Panc1 (cell line): ENCODE data around the gene PTPN18. TPM values are rescaled to one million over a fixed set of nuclear protein-coding genes. Genes with fewer than 3 reads are reported as not detected.
A peak's percentile ranks its signal among the peaks of the same experiment; 100 is the strongest.

Experiments used
- ATAC-seq: fragments of 200-7000 bp; cut with Tn5 transposase; 2 replicates; pipeline ENCODE4 v1.9.1; 2020; ENCODE audit warnings: mild to moderate bottlenecking, moderate library complexity
- BruUV-seq: library from RNA; stranded (reverse); fragments of 400-500 nt; replicated peaks from 2 replicates; lab custom pipeline; 2021; lab: Mats Ljungman, UMichigan
- CTCF ChIA-PET: fragments of 300-600 bp; sonication (Branson Sonifier 250); formaldehyde crosslinking; loops from one replicate; lab custom pipeline; 2022; ENCODE audit warnings: antibody characterized with exemption; lab: Charles Lee
- POLR2A ChIA-PET: fragments of 300-600 bp; sonication (Branson Sonifier 250); formaldehyde crosslinking; loops from one replicate; lab custom pipeline; 2022; ENCODE audit warnings: antibody characterized with exemption; lab: Charles Lee
- DNase-seq: peaks from one replicate; pipeline ENCODE4 v3.0.0-alpha.2; 2010; ENCODE audit warnings: low read depth, low spot score
- H3K27ac ChIP-seq: 2 replicates; pipeline ENCODE4 v1.5.1; 2011; ENCODE audit warnings: mild to moderate bottlenecking, low read length, inconsistent platforms
- H3K27me3 ChIP-seq: fragments of 200-500 bp; sonication (Bioruptor generic); 2 replicates; pipeline ENCODE4 v1.6.0; 2014; ENCODE audit warnings: low read length, inconsistent platforms; ENCODE audit not compliant: control insufficient read depth, insufficient read depth
- H3K36me3 ChIP-seq: fragments of 200-500 bp; sonication (Bioruptor generic); 2 replicates; pipeline ENCODE4 v1.5.1; 2014; ENCODE audit warnings: inconsistent platforms, mild to moderate bottlenecking, low read length, moderate library complexity; ENCODE audit not compliant: control insufficient read depth, insufficient read depth
- H3K4me1 ChIP-seq: 2 replicates; pipeline ENCODE4 v1.5.1; 2011; ENCODE audit warnings: inconsistent platforms, mild to moderate bottlenecking, low read length, moderate library complexity; ENCODE audit not compliant: control insufficient read depth, insufficient read depth
- H3K4me3 ChIP-seq, 2 experiments: 2 replicates each; pipeline ENCODE4 v1.5.1; 2011 to 2012; ENCODE audit warnings: low read depth in 2 of 2, low read length in 2 of 2, mild to moderate bottlenecking in 2 of 2, inconsistent platforms in 1 of 2, moderate library complexity in 1 of 2
- H3K9me3 ChIP-seq: fragments of 200-500 bp; sonication (Bioruptor generic); 2 replicates; pipeline ENCODE4 v1.5.1; 2014; ENCODE audit warnings: low read depth, mild to moderate bottlenecking, inconsistent platforms, low read length, moderate library complexity; ENCODE audit not compliant: control insufficient read depth, insufficient read depth
- CTCF ChIP-seq: fragments of 450-650 bp; IDR thresholded peaks from 2 replicates; pipeline ENCODE4 v1.5.1; 2017; ENCODE audit warnings: mild to moderate bottlenecking
- POLR2AphosphoS5 ChIP-seq: IDR thresholded peaks from 2 replicates; pipeline ENCODE4 v1.6.1; 2012; ENCODE audit warnings: mild to moderate bottlenecking, low read depth, low read length, moderate library complexity
- REST ChIP-seq, 2 experiments: IDR thresholded peaks; 2 replicates each; pipeline ENCODE4 v1.6.1; 2011 to 2012; ENCODE audit warnings: low read depth in 2 of 2, control low read depth in 1 of 2, low read length in 1 of 2, mild to moderate bottlenecking in 1 of 2, moderate library complexity in 1 of 2; ENCODE audit not compliant: insufficient read depth in 1 of 2
- SIN3A ChIP-seq: IDR thresholded peaks from 2 replicates; pipeline ENCODE4 v1.6.1; 2012; ENCODE audit warnings: low read depth, mild to moderate bottlenecking, low read length, moderate library complexity, borderline replicate concordance; ENCODE audit not compliant: insufficient read depth
- TCF7L2 ChIP-seq: IDR thresholded peaks from 2 replicates; pipeline ENCODE4 v1.6.1; 2011; ENCODE audit warnings: mild to moderate bottlenecking, low read depth, low read length, inconsistent platforms
- in situ Hi-C: cut with HindIII; loops from 2 replicates; pipeline ENCODE4 v1.10.0; 2016; ENCODE audit warnings: low sequenced_read_pairs, low pct_unique_long_range_greater_than_20kb
- intact Hi-C: fragments of 100-400 bp; cut with micrococcal nuclease; formaldehyde crosslinking; loops from one replicate; pipeline ENCODE4 v1.10.0; 2022; ENCODE audit not compliant: unreplicated experiment
- total RNA-seq: library from RNA; stranded (reverse); gene quantifications from one replicate; pipeline ENCODE4 v1.2.1, GENCODE V29; 2021; ENCODE audit not compliant: unreplicated experiment

PTPN18 gene
- total RNA-seq, 1 experiment from 2014 or later = 35.3 TPM

GRCh38 chr2:130366720-130367119 lies 10.9 kb downstream of the PTPN18 start:
- TF ChIP-seq CTCF = no peak
- no peak for TF ChIP-seq SIN3A
- no peak for TF ChIP-seq TCF7L2
- TF ChIP-seq REST (IDR thresholded peaks at IDR 0.05; ENCODE audit: insufficient read depth in 1 of 2, low read depth in 2 of 2, low read length in 1 of 2) = no peak
- TF ChIP-seq POLR2AphosphoS5 = no peak
- BruUV-seq = no TSS peak
- ChIA-PET POLR2A (interaction anchor here (0.6 kb wide), 1 partner anchor 1139 kb away, joined by 13 read pairs; no protein-coding TSS in a partner anchor), CTCF (no interaction called here)
- ATAC-seq = no peak
- Histone ChIP-seq H3K4me3 (no peak overlapping the region), H3K36me3 (no peaks in the 10 kb centered on the region), H3K27ac (no peak overlapping the region), H3K27me3 (no peaks in the 10 kb centered on the region), H3K9me3 (no peaks in the 10 kb centered on the region), H3K4me1 (peaks cover 8% of the 10 kb centered on the region)
- in situ Hi-C loops (no loop called here), intact Hi-C loops (no loop called here)
- DNase-seq = no peak

- H3K27ac ChIP-seq = no peak overlapping the region
- DNase-seq (no peak), ATAC-seq (no peak)
- CTCF ChIA-PET = no interaction called here
- in situ Hi-C loops (no loop called here), intact Hi-C loops (no loop called here)
- POLR2A ChIA-PET = no interaction called here
- no peaks in the 10 kb centered on the region for H3K27me3 ChIP-seq
- peaks cover 8% of the 10 kb centered on the region for H3K4me1 ChIP-seq
- no peaks in the 10 kb centered on the region for H3K9me3 ChIP-seq
- TF ChIP-seq POLR2AphosphoS5 (peak; percentile 36; the same call in 1 of the 2 replicates), SIN3A (no peak), CTCF (no peak)
- BruUV-seq = no TSS peak
- H3K36me3 ChIP-seq = no peaks in the 10 kb centered on the region
- H3K4me3 ChIP-seq = no peak overlapping the region
These were observed 12.9 kb downstream of the PTPN18 start for GRCh38 chr2:130368786-130369185.
